ENCODE data around the gene MYO7B.

GRCh38 chr2:127517465-127517864 lies 18.0 kb upstream of the MYO7B start:
- TF ChIP-seq, protein P1, sequence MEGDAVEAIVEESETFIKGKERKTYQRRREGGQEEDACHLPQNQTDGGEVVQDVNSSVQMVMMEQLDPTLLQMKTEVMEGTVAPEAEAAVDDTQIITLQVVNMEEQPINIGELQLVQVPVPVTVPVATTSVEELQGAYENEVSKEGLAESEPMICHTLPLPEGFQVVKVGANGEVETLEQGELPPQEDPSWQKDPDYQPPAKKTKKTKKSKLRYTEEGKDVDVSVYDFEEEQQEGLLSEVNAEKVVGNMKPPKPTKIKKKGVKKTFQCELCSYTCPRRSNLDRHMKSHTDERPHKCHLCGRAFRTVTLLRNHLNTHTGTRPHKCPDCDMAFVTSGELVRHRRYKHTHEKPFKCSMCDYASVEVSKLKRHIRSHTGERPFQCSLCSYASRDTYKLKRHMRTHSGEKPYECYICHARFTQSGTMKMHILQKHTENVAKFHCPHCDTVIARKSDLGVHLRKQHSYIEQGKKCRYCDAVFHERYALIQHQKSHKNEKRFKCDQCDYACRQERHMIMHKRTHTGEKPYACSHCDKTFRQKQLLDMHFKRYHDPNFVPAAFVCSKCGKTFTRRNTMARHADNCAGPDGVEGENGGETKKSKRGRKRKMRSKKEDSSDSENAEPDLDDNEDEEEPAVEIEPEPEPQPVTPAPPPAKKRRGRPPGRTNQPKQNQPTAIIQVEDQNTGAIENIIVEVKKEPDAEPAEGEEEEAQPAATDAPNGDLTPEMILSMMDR (IDR thresholded peaks at IDR 0.05), result no peak
- no peak for TF ChIP-seq POLR2A (IDR thresholded peaks at IDR 0.05)

Data from lower leg skin (tissue), 3 donors.